Psoas muscle (tissue), 8 donors: Measurements from ENCODE around the gene SERINC2. TPM values are rescaled to one million over a fixed set of nuclear protein-coding genes. Genes with fewer than 3 reads are reported as not detected.

Experiments
- ATAC-seq, 4 donors: fragments of 200-7000 bp; cut with Tn5 transposase; one replicate each; pipeline ENCODE4 v1.9.1; 2020; ENCODE audit warnings: moderate library complexity in 3 of 4, mild to moderate bottlenecking in 2 of 4
- DNase-seq, 2 donors: peaks; one replicate each; pipeline ENCODE4 v3.0.0-alpha.2; 2020
- H3K27ac ChIP-seq: fragments of 200-600 bp; one replicate; pipeline ENCODE4 v1.8.0; 2022
- H3K27me3 ChIP-seq, 3 donors: fragments of 200-600 bp in 1 of 3; one replicate each; pipeline versions ENCODE4 v1.6.1 to v1.8.0; 2013 to 2022; ENCODE audit warnings: low read length in 2 of 3, mild to moderate bottlenecking in 2 of 3, moderate library complexity in 1 of 3; ENCODE audit not compliant: insufficient read depth in 3 of 3
- H3K36me3 ChIP-seq, 2 donors: fragments of 200-600 bp in 1 of 2; one replicate each; pipeline versions ENCODE4 v1.6.1 to v1.8.0; 2013 to 2022; ENCODE audit warnings: low read depth in 1 of 2, mild to moderate bottlenecking in 1 of 2, moderate library complexity in 1 of 2; ENCODE audit not compliant: insufficient read depth in 1 of 2
- H3K4me1 ChIP-seq: fragments of 200-600 bp; one replicate; pipeline ENCODE4 v1.8.0; 2022
- H3K4me3 ChIP-seq: fragments of 200-600 bp; one replicate; pipeline ENCODE4 v1.8.0; 2022; ENCODE audit warnings: mild to moderate bottlenecking
- H3K9me3 ChIP-seq: fragments of 200-600 bp; one replicate; pipeline ENCODE4 v1.8.0; 2022
- WGBS, 3 donors: extraction: QIAGEN DNeasy Blood & Tissue Kit; methylation state at CpG; one replicate each; pipeline versions ENCODE4 v1.1.6 to v1.1.7; 2013; 5-methylcytosine and 5-hydroxymethylcytosine counted together
- intact Hi-C, 2 donors: fragments of 100-400 bp; cut with DNase I; formaldehyde crosslinking; loops; one replicate each; pipeline versions ENCODE4 v1.11.0 to v1.14.2; 2022
- polyA plus RNA-seq, 3 donors: library from polyadenylated mRNA; stranded (reverse); fragments of 200-250 nt; gene quantifications; one replicate each; pipeline ENCODE4 v1.2.3, GENCODE V29; 2013
- total RNA-seq, 4 donors: library from RNA; stranded (reverse); fragmentation: NEBNext Ultra II Directional in 2 of 4; extraction: Animal tissue kit (Norgen Biotek cat#: 25700) in 2 of 4; gene quantifications; one replicate each; pipeline versions ENCODE4 v1.2.1 to v1.2.4, GENCODE V29; 2021 to 2023
- TF ChIP-seq, protein P1 (sequence below): fragments of 200-600 bp; IDR thresholded peaks from one replicate; pipeline ENCODE4 v1.8.0; 2022; ENCODE audit warnings: antibody characterized with exemption
- donor health status: healthy with polysubstance abuse.
- donor health status: DM: no; HTN: no; CAD: no; lungs with moderate emphysema.
- donor health status: Bipolar disorder and iron deficiency.
- donor health status: healthy.
- donor health status: DM: yes; HTN: yes; CAD: no.
- donor health status: DM: no; HTN: no; CAD: no.
- donor health status: DM: no; HTN: no; CAD: no.
- donor health status: DM: yes; HTN: yes; CAD: no.

SERINC2 gene
- total and polyA plus RNA-seq, 7 donors: 13.4 to 93.4 (median 33.5) TPM

- H3K9me3 ChIP-seq: no peaks in the 10 kb centered on the region
- DNase-seq: no peak
- no peak overlapping the region for H3K4me3 ChIP-seq
- peaks cover 0 to 3% (median 0%) of the 10 kb centered on the region in 3 donors for H3K27me3 ChIP-seq
- H3K27ac ChIP-seq: no peak overlapping the region
- H3K4me1 ChIP-seq: peaks cover 5% of the 10 kb centered on the region
- 64 to 71% (median 68%) methylated on average over 8 of the region's 8 CpGs for WGBS, 3 donors
- intact Hi-C loops: no loop called here
- no peak for ATAC-seq
- no peaks in the 10 kb centered on the region for H3K36me3 ChIP-seq
- TF ChIP-seq, protein P1, sequence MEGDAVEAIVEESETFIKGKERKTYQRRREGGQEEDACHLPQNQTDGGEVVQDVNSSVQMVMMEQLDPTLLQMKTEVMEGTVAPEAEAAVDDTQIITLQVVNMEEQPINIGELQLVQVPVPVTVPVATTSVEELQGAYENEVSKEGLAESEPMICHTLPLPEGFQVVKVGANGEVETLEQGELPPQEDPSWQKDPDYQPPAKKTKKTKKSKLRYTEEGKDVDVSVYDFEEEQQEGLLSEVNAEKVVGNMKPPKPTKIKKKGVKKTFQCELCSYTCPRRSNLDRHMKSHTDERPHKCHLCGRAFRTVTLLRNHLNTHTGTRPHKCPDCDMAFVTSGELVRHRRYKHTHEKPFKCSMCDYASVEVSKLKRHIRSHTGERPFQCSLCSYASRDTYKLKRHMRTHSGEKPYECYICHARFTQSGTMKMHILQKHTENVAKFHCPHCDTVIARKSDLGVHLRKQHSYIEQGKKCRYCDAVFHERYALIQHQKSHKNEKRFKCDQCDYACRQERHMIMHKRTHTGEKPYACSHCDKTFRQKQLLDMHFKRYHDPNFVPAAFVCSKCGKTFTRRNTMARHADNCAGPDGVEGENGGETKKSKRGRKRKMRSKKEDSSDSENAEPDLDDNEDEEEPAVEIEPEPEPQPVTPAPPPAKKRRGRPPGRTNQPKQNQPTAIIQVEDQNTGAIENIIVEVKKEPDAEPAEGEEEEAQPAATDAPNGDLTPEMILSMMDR: no peak
These were observed 31.9 kb downstream of the SERINC2 start for GRCh38 chr1:31444725-31445448.

GRCh38 chr1:31445951-31446350, 32.9 kb downstream of the SERINC2 start:
- no peak overlapping the region for H3K27ac ChIP-seq
- no peak for DNase-seq
- no peaks in the 10 kb centered on the region for H3K36me3 ChIP-seq
- intact Hi-C loops: no loop called here
- peaks cover 5% of the 10 kb centered on the region for H3K4me1 ChIP-seq
- no peak overlapping the region for H3K4me3 ChIP-seq
- TF ChIP-seq, protein P1: no peak
- WGBS, 3 donors: 77 to 79% (median 78%) methylated on average over 3 of the region's 3 CpGs
- H3K27me3 ChIP-seq: peaks cover 0 to 3% (median 0%) of the 10 kb centered on the region in 3 donors
- ATAC-seq: no peak
- no peaks in the 10 kb centered on the region for H3K9me3 ChIP-seq

DNA sequence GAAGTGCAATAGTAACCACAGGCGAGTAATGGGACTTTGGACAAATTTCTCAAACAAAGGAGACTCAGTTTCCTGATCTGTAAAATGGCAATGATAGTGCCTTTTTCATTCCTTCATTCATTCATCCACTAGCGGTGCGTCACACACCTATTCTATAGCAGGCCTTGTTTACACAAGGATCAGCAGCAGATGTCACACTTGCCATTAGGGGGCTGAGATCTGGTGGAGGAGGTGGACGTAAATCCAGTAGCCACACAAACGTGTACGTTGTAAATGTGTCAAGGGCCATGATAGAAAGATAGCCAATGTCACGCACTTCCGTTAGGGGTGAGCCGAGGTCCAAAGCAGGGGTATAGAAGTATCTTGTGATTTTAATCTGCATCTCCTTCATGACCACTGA, 34.2 kb downstream of the SERINC2 start:
- H3K36me3 ChIP-seq: no peaks in the 10 kb centered on the region
- no peak overlapping the region for H3K27ac ChIP-seq
- peaks cover 0 to 3% (median 0%) of the 10 kb centered on the region in 3 donors for H3K27me3 ChIP-seq
- no peak overlapping the region for H3K4me3 ChIP-seq
- ATAC-seq (no peak), DNase-seq (no peak)
- no peaks in the 10 kb centered on the region for H3K4me1 ChIP-seq
- intact Hi-C loops: no loop called here
- H3K9me3 ChIP-seq: no peaks in the 10 kb centered on the region
- TF ChIP-seq, protein P1: no peak
- WGBS, 3 donors: 35 to 41% (median 36%) methylated on average over 9 of the region's 9 CpGs

- WGBS, 3 donors: 72 to 82% (median 74%) methylated on average over 8 of the region's 8 CpGs
- peaks cover 13% of the 10 kb centered on the region for H3K9me3 ChIP-seq
- TF ChIP-seq, protein P1: no peak
- ATAC-seq: no peak
- H3K27me3 ChIP-seq: no peaks in the 10 kb centered on the region
- DNase-seq: no peak
- no peaks in the 10 kb centered on the region for H3K36me3 ChIP-seq
- no peak overlapping the region for H3K4me3 ChIP-seq
- H3K27ac ChIP-seq: no peak overlapping the region
- H3K4me1 ChIP-seq: no peaks in the 10 kb centered on the region
- intact Hi-C loops: loop anchor here in 1 of 2 donors (10.0 kb wide), 1 partner anchor 61 kb away; no protein-coding TSS in a partner anchor
These were observed 40.5 kb downstream of the SERINC2 start for GRCh38 chr1:31453384-31454079.
